Measurements from ENCODE around the gene JMJD8.

Gene JMJD8

GRCh38 chr16:684071-684794 lies at the start of gene JMJD8:
TSS of gene JMJD8 (minus strand) at chr16:684334. CDS start at chr16:684319, 15 bp downstream.
- peak within 1 kb of the TSS; percentile 75 for H3K4me3 ChIP-seq (ENCODE audit: low read depth, low read length)
- H3K9ac ChIP-seq (ENCODE audit: low read depth, low read length), result peak within 1 kb of the TSS; percentile 70
- no peaks in the 10 kb centered on the region for H3K9me3 ChIP-seq (ENCODE audit: control insufficient read depth, insufficient read depth, low read length)
- peaks cover 39% of the 10 kb centered on the region for H3K36me3 ChIP-seq (ENCODE audit: control insufficient read depth, insufficient read depth, low read length)
- H3K4me1 ChIP-seq (ENCODE audit: control insufficient read depth, insufficient read depth, low read length), result peaks cover 3% of the 10 kb centered on the region
- H3K27me3 ChIP-seq (ENCODE audit: control insufficient read depth, insufficient read depth, low read length), result no peaks in the 10 kb centered on the region

DNA sequence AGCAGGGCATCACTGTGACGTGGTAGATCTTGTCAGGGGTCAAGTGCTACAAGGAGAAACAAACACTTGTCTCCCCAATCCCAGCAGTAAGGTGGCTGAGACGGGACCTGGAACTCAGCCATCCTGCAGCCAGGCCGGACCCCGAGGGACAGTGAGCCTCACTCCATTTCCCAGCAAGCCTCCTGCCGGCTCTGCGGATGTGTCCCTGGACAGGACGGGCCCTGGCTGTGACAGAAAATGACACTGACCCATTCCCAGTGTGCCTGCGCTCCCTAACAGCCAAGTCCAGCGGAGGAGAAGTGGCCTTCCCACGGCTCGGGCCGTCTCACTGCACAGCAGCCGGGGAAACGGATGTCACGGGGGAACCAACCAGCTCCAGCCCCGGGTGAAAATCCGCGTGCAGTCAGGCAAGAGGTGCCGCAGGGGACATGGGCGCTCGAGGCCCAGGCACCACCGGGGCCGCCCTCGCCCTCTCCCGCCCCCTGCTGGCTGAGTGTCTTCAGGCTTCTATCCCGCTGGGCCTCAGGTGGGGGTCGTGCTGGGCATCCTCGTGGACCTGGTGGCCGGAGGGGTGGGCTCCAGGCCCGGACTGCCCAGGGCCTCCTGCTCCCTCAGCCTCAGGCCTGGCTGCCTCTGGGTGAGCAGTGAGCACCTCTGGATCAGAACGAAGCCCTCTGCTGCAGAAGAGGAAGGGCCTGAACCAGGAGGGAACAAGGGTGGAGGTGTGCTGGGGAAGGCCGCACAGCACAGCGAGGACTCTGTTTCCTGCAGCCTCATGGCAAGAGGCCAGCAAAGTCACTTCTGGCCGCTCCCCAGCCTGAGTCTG lies 49.5 kb upstream of the JMJD8 start:
- Histone ChIP-seq H3K9me3 (ENCODE audit: control insufficient read depth, insufficient read depth, low read length) (no peaks in the 10 kb centered on the region), H3K4me1 (ENCODE audit: control insufficient read depth, insufficient read depth, low read length) (no peaks in the 10 kb centered on the region), H3K4me3 (ENCODE audit: low read depth, low read length) (no peak overlapping the region), H3K36me3 (ENCODE audit: control insufficient read depth, insufficient read depth, low read length) (peaks cover 41% of the 10 kb centered on the region), H3K27me3 (ENCODE audit: control insufficient read depth, insufficient read depth, low read length) (no peaks in the 10 kb centered on the region), H3K9ac (ENCODE audit: low read depth, low read length) (no peak overlapping the region)

GRCh38 chr16:732936-733335 lies 48.8 kb upstream of the JMJD8 start:
- H3K9ac ChIP-seq (ENCODE audit: low read depth, low read length), result no peak overlapping the region
- no peaks in the 10 kb centered on the region for H3K9me3 ChIP-seq (ENCODE audit: control insufficient read depth, insufficient read depth, low read length)
- H3K27me3 ChIP-seq (ENCODE audit: control insufficient read depth, insufficient read depth, low read length), result no peaks in the 10 kb centered on the region
- H3K4me3 ChIP-seq (ENCODE audit: low read depth, low read length), result no peak overlapping the region
- H3K36me3 ChIP-seq (ENCODE audit: control insufficient read depth, insufficient read depth, low read length), result peaks cover 41% of the 10 kb centered on the region
- H3K4me1 ChIP-seq (ENCODE audit: control insufficient read depth, insufficient read depth, low read length), result no peaks in the 10 kb centered on the region

DNA sequence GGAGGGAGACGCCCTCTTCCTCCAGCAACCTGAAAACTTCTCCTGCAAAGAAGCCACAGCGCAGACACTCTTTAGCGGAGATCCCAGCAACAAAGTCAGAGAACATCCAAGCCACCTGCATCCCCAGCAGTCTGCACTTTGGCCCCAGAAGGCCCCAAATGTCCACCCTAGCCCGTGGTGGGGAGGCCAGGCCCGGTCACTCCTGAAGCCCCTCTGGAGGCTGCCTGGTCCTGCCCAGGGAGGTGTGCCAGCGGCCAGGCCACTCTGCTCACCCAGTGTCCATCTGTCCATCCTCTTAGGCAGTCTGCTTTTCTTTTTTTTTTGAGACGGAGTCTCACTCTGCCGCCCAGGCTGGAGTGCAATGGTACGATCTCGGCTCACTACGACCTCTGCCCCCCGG lies 48.2 kb upstream of the JMJD8 start:
- Histone ChIP-seq H3K9me3 (ENCODE audit: control insufficient read depth, insufficient read depth, low read length) (no peaks in the 10 kb centered on the region), H3K9ac (ENCODE audit: low read depth, low read length) (no peak overlapping the region), H3K4me3 (ENCODE audit: low read depth, low read length) (no peak overlapping the region), H3K36me3 (ENCODE audit: control insufficient read depth, insufficient read depth, low read length) (peaks cover 41% of the 10 kb centered on the region), H3K4me1 (ENCODE audit: control insufficient read depth, insufficient read depth, low read length) (no peaks in the 10 kb centered on the region), H3K27me3 (ENCODE audit: control insufficient read depth, insufficient read depth, low read length) (no peaks in the 10 kb centered on the region)

DNA sequence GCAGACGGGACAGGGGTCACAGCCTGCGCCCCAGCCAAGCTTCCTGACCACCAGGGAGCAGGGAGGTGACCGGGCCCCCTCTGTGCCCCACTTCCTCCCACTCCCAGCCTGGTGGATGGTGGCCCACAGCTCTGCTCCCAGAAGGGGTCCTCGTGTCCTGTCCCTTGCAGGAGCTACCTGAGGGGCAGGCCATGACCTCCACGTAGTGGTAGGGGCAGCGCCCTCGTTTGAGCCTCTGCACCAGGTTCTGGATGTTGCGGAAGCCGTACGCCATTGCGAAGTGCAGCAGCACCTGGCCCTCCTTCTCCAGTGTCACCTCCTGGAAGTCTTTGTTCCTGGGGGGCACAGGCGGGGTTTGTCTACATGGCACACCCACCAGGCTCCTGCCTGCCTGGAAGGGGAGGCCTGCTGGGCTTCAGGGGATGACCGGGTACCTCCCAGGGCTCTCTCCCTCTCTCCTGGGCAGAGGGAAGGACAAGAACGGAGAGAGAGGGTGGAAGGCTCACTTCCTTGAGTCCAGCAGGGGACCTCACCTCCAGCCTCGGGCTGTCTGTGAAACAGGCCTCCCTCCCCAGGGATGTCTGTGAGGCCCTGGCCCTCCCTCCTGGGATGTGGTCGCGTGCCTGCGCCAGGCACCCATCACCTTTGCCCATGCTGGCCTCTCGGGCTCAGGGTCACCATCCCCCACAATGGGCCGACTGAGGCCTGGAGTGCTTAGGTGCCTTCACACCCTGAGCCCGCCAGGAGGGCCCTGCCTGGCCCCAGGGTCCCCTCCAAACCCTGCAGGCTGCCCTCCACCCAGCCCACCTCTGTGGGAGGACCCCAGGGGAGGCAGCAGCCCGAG lies 46.8 kb upstream of the JMJD8 start:
- H3K36me3 ChIP-seq (ENCODE audit: control insufficient read depth, insufficient read depth, low read length), result peaks cover 35% of the 10 kb centered on the region
- H3K9ac ChIP-seq (ENCODE audit: low read depth, low read length), result no peak overlapping the region
- H3K4me3 ChIP-seq (ENCODE audit: low read depth, low read length), result no peak overlapping the region
- H3K9me3 ChIP-seq (ENCODE audit: control insufficient read depth, insufficient read depth, low read length), result no peaks in the 10 kb centered on the region
- H3K4me1 ChIP-seq (ENCODE audit: control insufficient read depth, insufficient read depth, low read length), result peaks cover 2% of the 10 kb centered on the region
- H3K27me3 ChIP-seq (ENCODE audit: control insufficient read depth, insufficient read depth, low read length), result peaks cover 3% of the 10 kb centered on the region

DNA sequence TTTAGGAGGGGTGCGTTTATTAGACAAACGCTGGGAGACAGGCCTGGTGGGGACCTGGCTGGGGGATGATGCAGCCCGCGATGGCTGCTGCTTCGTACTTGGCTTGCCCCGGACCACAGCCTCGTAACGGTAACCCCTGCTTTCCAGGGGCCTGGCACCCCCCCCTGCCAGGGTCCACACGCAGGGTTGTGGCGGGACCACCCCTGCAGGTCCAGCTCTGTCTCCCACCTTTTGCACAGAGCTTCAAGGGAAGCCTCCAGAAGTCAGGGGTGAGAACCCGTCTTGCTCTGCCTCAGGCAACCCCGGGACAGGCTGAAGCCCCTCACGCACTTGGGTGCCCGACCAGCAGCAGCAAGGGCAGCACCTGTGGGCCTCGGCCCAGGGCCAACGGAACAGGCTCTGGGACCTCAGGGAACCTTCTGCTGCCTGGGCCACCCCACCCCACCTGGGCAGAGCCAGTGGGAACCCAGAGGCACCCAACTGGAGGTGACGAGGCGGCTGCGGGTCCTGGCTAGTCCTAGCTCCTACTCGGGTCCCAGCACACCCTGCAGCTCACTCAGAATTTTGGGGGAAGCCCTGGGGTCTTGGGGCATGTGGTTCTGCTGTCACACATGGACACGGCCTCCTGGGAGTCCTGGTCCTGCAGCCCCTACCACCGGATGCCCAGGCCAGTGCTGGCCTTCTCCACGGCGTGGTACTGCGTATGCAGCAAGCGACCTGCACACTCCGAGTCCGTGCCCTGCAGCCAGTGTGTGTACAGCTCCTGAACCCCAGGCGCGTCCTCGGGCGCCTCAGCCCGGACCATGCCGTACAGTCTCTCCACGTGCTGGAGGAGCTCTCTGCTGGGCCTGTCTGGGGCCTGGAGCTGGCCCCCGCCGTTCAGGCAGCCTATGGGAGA lies 45.9 kb upstream of the JMJD8 start:
- Histone ChIP-seq H3K9ac (ENCODE audit: low read depth, low read length) (no peak overlapping the region), H3K27me3 (ENCODE audit: control insufficient read depth, insufficient read depth, low read length) (peaks cover 8% of the 10 kb centered on the region)

DNA sequence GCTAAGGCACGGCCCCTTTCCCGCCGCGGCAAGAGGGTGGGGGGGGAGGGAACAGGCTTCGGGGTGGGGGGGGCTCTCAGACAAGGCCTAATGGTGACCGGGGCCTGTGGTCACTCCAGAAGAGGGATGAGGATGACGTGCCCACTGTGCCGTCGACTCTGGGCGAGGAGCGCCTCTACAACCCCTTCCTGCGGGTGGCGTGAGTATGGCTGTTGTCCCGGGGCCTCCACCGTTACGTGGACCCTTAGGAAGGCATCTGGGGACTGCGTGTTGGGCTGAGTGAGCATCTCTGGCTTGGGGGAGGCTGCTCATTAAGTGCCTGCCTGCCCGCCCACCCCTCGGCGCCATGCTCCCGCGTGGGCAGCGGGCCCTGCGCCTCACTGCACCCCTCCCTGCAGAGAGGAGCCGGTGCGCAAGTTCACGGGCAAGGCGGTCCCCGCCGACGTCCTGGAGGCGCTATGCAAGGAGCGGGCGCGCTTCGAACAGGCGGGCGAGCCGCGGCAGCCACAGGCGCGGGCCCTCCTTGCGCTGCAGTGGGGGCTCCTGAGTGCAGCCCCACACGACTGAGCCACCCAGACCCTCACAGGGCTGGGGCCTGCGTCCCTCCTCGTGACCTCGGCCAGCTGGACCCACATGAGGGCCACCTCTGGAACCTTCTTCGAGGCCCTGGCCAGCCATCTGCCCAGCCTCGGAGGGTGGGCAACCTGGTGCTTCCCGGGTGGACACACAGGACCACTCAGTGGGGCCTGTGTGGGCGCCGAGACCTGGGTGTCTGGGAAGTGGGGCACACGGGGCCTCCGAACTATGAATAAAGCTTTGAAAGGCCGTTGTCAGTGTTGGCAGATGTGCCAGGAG lies 45.0 kb upstream of the JMJD8 start:
- Histone ChIP-seq H3K9me3 (ENCODE audit: control insufficient read depth, insufficient read depth, low read length) (no peaks in the 10 kb centered on the region), H3K4me3 (ENCODE audit: low read depth, low read length) (peak overlapping the region; percentile 58), H3K4me1 (ENCODE audit: control insufficient read depth, insufficient read depth, low read length) (peaks cover 2% of the 10 kb centered on the region), H3K9ac (ENCODE audit: low read depth, low read length) (peak overlapping the region; percentile 24), H3K27me3 (ENCODE audit: control insufficient read depth, insufficient read depth, low read length) (peaks cover 8% of the 10 kb centered on the region), H3K36me3 (ENCODE audit: control insufficient read depth, insufficient read depth, low read length) (peaks cover 19% of the 10 kb centered on the region)

More for the DNA sequence above, 45.9 kb upstream of the JMJD8 start:
- Histone ChIP-seq H3K9me3 (ENCODE audit: control insufficient read depth, insufficient read depth, low read length) (no peaks in the 10 kb centered on the region), H3K4me1 (ENCODE audit: control insufficient read depth, insufficient read depth, low read length) (peaks cover 2% of the 10 kb centered on the region), H3K36me3 (ENCODE audit: control insufficient read depth, insufficient read depth, low read length) (peaks cover 28% of the 10 kb centered on the region), H3K4me3 (ENCODE audit: low read depth, low read length) (no peak overlapping the region)

GRCh38 chr16:728131-728889 lies 44.2 kb upstream of the JMJD8 start:
- Histone ChIP-seq H3K27me3 (ENCODE audit: control insufficient read depth, insufficient read depth, low read length) (peaks cover 8% of the 10 kb centered on the region), H3K36me3 (ENCODE audit: control insufficient read depth, insufficient read depth, low read length) (peaks cover 14% of the 10 kb centered on the region), H3K4me1 (ENCODE audit: control insufficient read depth, insufficient read depth, low read length) (peaks cover 2% of the 10 kb centered on the region), H3K9ac (ENCODE audit: low read depth, low read length) (peak overlapping the region; percentile 24), H3K4me3 (ENCODE audit: low read depth, low read length) (peak overlapping the region; percentile 58), H3K9me3 (ENCODE audit: control insufficient read depth, insufficient read depth, low read length) (no peaks in the 10 kb centered on the region)

DNA sequence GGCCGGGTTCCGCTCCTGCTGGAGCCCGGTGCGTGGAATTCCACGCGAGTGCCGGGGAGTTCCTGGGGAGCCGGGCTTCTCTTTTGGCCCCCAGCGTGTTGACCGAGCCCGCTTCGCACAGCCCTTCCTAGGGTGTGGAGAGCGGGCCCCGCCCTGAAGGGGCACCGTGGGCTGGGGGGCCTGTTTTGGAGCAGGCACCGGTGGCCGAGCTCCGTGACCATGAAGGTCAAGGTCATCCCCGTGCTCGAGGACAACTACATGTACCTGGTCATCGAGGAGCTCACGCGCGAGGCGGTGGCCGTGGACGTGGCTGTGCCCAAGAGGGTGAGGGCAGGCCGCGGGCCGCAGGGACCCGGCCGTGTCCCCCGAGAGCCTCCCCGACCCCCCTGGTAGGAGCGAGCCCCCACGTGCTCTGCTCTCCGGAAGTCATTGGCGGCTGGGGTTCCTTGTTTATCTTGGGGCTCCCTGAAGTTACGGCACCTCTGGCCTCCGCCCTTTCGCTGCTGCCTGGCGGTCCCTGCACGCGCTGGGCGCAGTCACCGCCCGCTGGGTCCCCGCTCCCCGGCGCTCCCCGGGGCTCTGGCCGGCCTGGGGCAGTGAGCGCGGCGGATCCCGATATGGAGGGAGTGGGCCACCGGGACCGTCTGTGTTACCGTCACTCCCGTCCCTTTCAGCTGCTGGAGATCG lies 43.3 kb upstream of the JMJD8 start:
- H3K4me1 ChIP-seq (ENCODE audit: control insufficient read depth, insufficient read depth, low read length), result peaks cover 2% of the 10 kb centered on the region
- peaks cover 8% of the 10 kb centered on the region for H3K27me3 ChIP-seq (ENCODE audit: control insufficient read depth, insufficient read depth, low read length)
- peak overlapping the region; percentile 68 for H3K4me3 ChIP-seq (ENCODE audit: low read depth, low read length)
- no peaks in the 10 kb centered on the region for H3K9me3 ChIP-seq (ENCODE audit: control insufficient read depth, insufficient read depth, low read length)
- peak overlapping the region; percentile 26 for H3K9ac ChIP-seq (ENCODE audit: low read depth, low read length)
- H3K36me3 ChIP-seq (ENCODE audit: control insufficient read depth, insufficient read depth, low read length), result peaks cover 14% of the 10 kb centered on the region
